Adrenal gland (tissue), 5 donors: Measurements from ENCODE around the gene OTOP1.

Experiments used
- POLR2A ChIP-seq, 2 donors: fragments of 450-650 bp; IDR thresholded peaks; one replicate each; pipeline ENCODE4 v1.6.1; 2017; ENCODE audit warnings: antibody characterized with exemption in 2 of 2, mild to moderate bottlenecking in 2 of 2, moderate library complexity in 1 of 2
- TF ChIP-seq, protein P1 (sequence below), 6 experiments: fragments of 450-650 bp in 4 of 6; fragments of 200-600 bp in 2 of 6; sonication (generic) in 1 of 6; IDR thresholded peaks; 1 replicate in 5 of 6; 2 replicates in 1 of 6; pipeline versions ENCODE4 v1.5.1 to v1.8.0; 2016 to 2021; ENCODE audit warnings: antibody characterized with exemption in 6 of 6, mild to moderate bottlenecking in 2 of 6, moderate library complexity in 1 of 6
- donor health status: DM: no; HTN: no; CAD: no.

DNA sequence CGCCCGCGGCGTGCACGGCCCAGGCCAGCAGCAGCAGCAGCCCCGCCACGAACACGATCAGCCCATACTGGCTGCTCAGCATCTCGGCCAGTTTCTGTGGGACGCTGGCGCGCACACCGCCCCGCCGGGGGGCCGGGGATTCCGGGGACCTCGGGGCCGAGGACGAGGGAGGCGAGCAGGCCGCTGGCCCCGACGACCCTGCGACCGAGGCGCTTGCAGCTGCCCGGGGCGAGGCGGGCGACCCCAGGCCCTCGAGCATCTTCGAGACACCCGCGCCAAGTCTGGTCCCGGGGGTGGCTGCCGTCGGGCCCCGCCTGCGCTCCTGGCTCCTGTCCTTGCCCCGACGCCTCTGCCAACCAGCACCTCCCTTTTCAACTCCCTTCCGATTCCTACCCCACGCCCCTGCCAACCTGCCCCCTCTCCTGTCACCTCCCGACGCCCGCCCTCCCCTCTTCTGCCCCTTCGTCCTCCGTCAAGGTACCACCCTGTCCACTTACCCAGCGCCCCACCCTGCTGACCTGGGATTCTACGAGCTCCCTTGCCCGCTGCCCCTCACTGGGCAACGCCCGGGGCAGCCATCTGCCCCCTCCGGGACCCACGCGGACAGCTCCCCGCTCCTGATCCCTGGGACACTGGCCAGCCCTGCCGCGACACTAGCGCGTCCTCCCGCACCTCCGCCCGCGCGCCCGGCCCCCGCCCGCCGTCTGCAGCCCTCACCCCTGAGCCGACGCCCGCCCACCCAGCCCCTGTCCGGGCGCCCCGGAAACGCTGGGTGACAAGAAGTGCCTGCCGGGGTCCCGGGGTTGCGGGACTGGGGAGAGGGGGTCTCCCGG, at the start of gene OTOP1:
- no peak for TF ChIP-seq POLR2A (IDR thresholded peaks at IDR 0.05)
- TF ChIP-seq, protein P1, sequence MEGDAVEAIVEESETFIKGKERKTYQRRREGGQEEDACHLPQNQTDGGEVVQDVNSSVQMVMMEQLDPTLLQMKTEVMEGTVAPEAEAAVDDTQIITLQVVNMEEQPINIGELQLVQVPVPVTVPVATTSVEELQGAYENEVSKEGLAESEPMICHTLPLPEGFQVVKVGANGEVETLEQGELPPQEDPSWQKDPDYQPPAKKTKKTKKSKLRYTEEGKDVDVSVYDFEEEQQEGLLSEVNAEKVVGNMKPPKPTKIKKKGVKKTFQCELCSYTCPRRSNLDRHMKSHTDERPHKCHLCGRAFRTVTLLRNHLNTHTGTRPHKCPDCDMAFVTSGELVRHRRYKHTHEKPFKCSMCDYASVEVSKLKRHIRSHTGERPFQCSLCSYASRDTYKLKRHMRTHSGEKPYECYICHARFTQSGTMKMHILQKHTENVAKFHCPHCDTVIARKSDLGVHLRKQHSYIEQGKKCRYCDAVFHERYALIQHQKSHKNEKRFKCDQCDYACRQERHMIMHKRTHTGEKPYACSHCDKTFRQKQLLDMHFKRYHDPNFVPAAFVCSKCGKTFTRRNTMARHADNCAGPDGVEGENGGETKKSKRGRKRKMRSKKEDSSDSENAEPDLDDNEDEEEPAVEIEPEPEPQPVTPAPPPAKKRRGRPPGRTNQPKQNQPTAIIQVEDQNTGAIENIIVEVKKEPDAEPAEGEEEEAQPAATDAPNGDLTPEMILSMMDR (IDR thresholded peaks at IDR 0.05): no peak
